GM21528 (cell line): ENCODE data around the gene ACSL3.
"Not testable (repeated sequence)": the region's sequence is repeated elsewhere in the genome, so short reads cannot be mapped to it uniquely, and the experiment has no call there.

Experiments used
- ATAC-seq: cut with Tn5 transposase; IDR thresholded peaks from one replicate; pipeline ENCODE4 v1.9.1; 2021; ENCODE audit warnings: mild to moderate bottlenecking, moderate library complexity; ENCODE audit not compliant: unreplicated experiment, low FRiP score

ACSL3 gene

DNA sequence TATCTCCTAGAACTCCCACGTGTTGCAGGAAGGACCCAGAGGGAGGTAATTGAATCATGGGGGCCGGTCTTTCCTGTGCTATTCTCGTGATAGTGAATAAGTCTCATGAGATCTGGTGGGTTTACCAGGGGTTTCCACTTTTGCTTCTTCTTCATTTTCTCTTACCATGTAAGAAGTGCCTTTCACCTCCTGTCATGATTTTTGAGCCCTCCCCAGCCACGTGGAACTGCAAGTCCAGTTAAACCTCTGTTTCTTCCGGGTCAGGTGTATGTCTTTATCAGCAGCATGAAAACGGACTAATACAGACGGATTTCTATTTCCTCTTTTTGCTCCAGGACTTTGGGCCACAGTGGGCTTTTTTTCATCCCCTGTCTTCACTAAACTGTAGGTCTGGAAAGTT is 102.8 kb downstream of the ACSL3 start:
- ATAC-seq = no peak

DNA sequence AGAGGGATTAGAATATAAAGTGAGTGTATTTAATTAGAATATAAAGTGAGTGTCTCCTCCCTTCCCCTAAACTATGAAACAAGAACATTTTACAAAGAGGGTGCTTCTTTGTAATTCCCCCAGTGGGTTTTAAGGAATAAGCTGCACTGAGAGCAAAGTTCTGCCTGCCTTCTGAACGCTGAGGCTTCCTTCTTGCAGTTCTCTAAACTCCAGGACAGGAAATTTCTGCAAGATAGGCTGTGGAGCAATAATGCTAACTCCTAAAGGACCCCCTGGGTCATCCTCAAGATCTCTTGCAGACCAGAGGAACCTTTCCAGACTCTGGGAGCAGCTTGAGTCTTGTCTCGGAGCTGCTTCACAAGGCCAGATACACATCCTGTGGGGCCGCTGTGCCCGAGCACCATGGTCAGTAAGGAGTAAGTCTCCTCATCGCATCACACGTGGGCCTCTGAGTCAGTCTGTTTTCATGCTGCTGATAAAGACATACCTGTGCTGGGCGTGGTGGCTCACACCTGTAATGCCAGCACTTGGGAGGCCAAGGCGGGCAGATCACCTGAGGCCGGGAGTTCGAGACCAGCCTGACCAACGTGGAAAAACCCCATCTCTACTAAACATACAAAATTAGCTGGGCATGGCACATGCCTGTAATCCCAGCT is 103.7 kb downstream of the ACSL3 start:
- no peak for ATAC-seq

DNA sequence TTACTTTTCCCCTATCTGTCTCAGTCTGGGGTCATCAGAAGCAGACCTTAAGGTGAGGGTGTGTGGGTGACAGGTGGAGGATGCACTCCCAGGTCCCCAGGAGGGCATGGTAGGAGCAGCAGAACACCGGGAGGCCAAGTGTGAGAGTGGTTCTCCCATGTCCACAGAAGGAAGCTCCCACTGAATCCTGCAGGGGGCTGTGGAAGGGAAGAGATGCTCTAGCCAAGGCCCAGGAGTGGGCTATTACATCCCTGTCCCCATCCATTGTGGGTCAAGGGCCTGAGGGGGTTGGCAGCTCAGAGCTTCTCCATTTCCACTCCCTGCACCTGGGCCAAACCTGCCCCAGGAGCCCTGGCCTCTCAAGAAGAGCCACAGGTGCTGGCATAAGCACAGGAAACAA is 104.7 kb downstream of the ACSL3 start:
- no peak for ATAC-seq

DNA sequence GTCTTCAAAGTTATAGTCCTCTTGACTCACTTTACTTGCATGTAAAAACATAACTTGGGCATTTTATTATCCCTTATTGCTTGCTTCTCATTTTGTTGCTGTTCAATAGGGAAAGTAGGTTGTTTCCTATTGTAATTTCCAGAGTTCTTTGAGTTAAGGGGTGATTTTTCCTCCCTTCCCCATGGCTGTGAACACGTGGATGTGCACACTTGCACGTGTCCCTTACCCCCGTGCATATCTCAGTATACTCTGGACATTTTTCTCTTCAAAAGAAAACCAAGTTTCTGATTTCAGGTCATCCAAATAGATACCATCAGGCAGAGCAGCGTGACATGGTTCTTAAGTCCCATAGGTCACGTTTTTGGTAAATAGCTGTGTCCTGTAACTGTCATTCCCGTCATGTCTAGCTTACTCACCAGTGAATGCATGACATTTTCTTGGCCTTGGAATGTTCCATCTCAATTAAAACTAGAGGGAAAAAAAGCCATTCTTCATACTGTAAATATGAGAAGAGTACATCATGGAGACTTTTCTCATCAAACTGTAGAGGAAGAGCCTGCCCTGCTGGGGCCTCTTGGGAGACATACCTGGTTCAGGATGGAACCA is 107.8 kb downstream of the ACSL3 start:
- no peak for ATAC-seq

DNA sequence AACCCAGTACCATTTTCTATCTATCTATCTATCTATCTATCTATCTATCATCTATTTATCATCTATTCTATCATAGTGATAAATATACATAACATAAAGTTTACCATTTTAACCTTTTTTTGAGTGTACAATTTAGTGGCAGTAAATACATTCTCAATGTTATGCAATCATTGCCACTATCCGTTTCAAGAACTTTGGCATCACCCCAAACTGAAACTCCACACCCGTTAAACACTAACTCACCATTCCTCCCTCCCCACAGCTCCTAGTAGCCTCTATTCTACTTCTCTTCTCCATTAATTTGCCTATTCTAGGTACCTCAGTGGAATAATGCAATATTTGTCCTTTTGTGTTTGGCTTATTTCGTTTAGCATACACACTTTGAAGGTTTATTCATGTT is 108.7 kb downstream of the ACSL3 start:
- ATAC-seq = no peak

DNA sequence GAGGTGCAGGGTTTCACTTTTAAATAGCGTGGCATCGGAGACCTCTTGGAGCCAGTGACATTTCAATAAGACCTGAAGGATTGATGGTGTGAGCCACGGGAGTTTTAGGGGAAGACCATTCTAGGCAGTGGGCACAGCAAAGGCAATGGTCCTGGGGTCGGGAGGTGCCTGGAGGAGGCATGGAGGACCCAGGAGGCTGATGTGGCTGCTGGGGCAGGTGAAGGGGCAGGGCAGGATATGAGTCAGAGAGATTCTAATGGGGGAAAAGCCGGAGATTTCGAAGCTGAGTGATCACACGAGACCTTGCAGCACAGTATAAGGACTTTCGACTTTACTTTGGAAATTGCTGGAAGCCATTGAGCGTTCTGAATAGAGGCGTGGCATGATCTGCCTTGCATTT is 111.6 kb downstream of the ACSL3 start:
- ATAC-seq = no peak

DNA sequence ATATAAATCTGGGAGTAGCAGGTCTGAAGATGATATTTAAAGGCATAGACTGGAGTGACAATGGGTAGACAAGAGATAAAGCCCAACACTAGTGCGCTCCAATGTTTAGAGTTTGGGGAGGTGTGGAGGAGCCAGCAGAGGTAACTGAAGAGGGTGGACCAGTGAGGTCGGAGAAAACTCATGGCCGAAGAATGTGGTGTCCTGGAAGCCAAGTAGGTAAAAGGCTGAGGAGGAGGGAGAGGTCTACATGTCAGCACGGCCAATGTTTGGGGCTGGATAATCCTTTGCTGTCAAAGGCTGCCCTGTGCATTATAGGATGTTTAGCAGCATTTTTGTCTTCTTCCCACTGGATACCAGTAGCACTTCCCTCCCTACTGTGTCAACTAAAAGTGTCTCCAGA is 112.4 kb downstream of the ACSL3 start:
- no peak for ATAC-seq

DNA sequence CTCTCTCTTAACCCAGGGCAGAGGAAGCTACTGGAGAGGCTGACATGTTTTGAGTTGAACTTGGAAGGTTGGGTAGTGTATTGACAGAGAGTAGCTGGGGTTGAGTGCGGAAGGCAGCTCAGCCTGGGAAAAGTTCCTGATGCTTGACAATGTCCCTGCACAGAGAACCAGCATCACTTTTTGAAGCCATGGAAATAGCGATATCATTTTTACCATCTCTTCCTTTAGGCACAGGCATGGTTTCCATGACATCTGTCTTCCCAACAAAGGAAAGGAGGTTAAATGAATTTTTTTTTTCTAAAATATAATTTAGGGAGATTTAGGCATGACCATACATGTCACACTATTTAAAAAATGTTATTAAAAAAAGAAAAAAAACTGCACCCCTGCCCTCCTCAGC is 112.9 kb downstream of the ACSL3 start:
- ATAC-seq = no peak

DNA sequence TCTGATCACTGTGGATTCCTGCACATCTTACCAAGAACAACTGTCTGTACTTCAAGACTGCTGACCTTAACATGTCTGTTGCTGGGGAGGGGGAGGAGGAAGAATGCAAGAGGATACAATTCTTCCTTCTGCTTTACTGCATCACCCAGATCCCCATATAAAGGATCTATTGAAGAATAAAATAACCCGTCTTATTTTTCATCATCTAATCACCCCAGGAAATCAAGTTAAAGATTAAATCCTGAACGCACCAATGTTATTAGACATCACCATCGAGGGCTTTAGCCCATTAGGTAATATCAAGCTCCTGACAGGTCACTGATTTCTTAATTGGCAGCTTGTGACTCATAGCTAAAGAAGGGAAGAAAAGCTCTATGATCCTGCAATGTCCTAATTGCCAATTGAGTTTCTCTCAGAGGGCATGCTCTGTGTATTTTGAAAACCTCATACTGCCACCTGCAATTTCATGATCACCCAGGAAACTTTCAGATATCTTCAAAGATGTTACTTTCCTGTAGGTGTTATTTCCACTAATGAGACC is 115.8 kb downstream of the ACSL3 start:
- no peak for ATAC-seq

DNA sequence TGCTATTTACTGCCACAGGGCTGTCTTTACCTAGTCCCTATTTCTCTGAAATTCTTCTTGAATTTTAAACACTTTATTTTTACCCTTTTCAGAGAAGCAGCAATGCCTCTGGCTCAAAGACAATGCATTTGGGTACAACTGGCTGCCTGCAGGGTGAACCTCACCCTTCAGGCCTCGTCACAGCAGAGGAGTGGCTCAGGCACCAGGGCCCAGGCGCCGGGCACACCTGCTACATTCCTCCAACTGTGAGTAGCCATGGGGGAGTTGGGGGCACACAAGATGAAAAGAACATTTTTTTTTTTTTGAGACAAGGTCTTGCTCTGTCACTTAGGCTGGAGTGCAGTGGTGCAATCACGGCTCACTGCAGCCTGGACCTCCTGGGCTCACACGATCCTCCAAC is 116.3 kb downstream of the ACSL3 start:
- no peak for ATAC-seq

DNA sequence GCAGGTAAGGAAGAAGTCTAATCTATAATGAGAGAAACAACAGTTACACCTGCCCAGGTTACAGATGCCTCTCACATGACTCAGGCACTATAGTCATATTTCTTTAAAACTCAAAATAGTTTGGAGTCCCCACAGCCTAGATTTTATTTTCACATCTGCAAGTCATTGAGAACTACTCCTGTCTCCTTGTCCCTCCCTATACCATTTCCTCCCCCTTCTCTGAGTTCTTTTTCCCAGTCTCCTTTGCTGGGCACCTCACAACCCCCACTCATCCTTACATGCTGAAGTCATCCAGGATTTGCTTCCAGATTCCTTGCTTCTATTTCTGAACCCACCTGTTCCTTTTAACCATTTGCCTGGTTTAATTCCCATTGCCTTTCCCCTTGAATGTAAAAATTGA is 118.0 kb downstream of the ACSL3 start:
- ATAC-seq = no peak

DNA sequence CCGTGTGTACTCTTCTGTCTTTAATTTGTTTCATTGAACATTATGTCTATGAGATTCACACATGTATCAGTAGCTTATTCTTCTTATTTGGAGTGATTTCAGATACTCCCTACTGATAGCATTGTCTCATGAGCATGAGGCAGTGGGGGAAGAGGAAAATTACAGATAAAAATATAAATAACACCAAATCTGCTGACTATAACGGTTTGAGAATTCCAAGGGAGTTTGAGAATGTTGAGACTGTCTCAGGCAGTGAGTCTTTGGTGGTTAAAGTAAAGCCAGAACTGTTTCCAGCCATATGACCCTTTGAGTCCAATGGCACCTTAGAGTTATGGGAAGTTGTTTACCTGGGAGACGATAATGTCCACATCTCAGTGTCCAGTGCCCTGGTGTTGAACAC is 118.6 kb downstream of the ACSL3 start:
- no peak for ATAC-seq

DNA sequence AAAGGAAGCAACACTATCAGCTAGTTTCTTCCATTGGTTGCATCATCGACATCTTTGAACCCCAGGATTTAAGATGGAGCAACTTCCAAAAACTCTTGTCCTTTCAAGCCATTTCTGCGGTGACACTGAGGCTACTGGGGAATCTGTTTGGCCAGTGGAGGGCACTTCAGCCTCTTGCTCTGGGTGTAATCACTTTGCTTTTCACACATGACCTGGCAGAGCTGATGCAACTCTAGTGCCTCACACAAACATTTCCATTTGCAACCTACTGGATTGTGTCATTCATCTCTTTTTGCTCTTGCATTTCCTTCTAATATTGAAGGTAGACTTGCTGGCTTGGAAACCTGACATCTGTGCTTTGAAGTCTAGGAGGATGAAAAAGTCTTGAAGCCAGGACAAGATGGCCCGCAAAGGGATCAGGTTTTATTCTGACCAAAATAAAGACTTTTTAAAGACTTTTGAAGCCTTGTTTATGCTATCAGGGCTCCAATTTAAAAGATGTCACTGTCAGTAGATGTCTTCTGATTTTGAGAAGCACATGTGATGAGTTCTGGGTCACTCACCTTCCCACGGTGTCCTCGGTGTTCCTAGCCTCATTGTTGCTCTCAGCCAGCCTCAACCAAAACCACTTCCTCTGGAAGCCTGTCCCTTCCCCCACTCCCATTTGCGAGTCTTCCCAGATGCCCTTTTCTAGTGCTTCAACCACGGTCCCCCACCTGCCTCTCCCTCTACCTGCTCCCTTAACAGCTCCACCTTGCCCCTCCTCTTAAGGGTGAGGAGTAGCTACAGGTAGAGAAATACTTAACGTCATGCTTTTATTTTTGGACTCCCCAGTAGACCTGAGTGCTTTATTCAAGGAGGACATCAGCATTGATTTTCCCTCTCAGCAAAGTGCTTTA is 121.4 kb downstream of the ACSL3 start:
- no peak for ATAC-seq

DNA sequence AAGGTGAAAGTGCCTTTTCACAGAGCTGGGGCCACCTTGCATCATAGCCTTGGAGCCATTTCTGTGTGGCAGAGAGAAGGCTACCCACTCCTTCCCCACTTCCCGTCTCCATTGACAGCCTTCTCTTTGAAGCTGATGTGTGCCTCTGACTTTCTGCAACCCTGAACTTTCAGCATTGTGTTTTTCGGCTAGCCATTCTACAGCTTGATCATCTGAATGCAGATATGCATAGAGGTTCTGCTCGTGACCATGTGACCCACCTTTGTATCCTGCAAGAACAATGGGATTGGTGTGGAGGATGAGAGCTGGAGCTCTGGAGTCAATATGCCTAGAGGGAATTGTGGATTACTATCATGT is 122.1 kb downstream of the ACSL3 start:
- no peak for ATAC-seq

DNA sequence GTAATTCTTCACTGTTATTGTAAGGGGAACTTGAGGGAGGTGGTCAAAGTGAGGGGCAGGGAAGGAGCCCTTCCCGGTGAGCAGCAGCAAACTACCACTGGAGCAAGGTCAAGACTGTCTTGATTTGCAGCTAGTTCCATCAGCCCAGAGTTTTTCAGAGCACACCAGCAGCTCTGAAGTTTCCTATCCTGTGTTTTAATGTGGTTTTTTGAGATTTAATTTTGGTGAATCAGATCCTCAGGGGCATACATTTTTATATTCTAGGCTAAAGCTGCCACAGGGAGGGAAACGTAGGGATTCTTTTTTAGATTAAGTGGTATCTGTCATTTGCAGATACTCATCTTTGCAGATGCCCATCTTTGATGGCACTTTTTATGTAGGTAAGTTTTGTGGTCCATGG is 124.1 kb downstream of the ACSL3 start:
- no peak for ATAC-seq

DNA sequence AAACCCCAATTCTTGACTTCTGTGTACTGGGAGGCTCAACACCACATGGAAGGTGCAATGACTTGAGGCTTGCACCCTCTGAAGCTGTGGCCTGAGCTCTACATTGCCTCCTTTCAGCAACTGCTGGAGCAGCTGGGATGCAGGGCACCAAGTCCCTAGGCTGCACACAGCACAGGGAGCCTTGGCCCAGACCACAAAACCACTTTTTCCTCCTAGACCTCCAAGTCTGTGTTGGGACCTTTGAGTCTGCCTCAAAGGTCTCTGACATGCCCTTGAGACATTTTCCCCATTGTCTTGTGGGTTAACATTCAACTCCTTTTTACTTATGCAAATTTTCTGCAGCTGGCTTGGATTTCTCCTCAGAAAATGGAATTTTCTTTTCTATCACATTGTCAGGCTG is 128.6 kb downstream of the ACSL3 start:
- no peak for ATAC-seq

DNA sequence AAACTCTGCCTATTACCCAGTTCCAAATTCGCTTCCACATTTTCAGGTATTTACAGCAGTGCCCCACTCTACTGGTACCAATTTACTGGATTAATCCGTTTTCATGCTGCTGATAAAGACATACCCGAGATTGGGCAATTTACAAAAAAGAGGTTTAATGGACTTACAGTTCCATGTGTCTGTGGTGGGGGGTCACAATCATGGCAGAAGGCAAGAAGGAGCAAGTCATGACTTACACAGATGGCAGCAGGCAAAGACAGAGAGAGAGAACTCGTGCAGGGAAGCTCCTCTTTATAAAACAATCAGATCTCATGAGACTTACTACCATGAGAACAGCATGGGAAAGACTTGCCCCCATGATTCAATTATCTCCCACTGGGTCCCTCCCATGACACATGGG is 129.4 kb downstream of the ACSL3 start:
- not testable (repeated sequence) for ATAC-seq

DNA sequence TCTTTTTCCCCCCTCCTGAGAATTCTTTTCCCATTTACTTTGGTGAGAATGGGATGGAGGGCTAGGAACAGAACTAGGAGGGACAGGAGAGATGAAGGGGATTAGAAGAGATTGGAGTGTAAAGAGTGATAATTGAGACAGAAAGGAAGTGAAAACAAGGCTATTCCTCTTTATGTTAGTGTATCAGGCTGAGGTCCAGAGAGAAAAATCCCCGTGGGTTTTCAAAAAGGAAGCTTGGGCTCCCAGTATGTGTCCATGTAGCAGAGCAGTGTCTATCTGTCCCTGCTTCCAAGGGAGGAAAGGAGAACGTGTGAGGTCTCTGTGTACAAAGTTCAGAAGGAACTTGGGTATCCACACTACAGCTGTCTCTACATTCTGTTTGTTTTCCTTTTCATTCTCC is 131.3 kb downstream of the ACSL3 start:
- ATAC-seq = no peak
